SH-SY5Y (cell line): ENCODE data around the gene COPRS.

Experiments used
- GATA2 ChIP-seq: IDR thresholded peaks from 2 replicates; pipeline ENCODE4 v1.6.1; 2011; ENCODE audit warnings: mild to moderate bottlenecking, low read depth, low read length
- GATA3 ChIP-seq: IDR thresholded peaks from 2 replicates; pipeline ENCODE4 v1.6.1; 2011; ENCODE audit warnings: low read depth, mild to moderate bottlenecking, low read length, moderate library complexity

GRCh38 chr17:31802502-31802901 is 56.5 kb downstream of the COPRS start:
- TF ChIP-seq GATA2 (no peak), GATA3 (no peak)
